PC-9 (cell line): ENCODE results near the gene CBY1.

Source experiments
- EZH2 ChIP-seq: fragments of 200-600 bp; sonication (generic); IDR thresholded peaks from 2 replicates; pipeline ENCODE4 v1.8.0; 2017; ENCODE audit warnings: antibody characterized with exemption, low read depth
- TF ChIP-seq, protein P1 (sequence below): fragments of 200-600 bp; sonication (generic); conservative IDR thresholded peaks from 2 replicates; pipeline ENCODE4 v1.6.1; 2017; ENCODE audit warnings: mixed run types, antibody characterized with exemption, mild to moderate bottlenecking, moderate library complexity

DNA sequence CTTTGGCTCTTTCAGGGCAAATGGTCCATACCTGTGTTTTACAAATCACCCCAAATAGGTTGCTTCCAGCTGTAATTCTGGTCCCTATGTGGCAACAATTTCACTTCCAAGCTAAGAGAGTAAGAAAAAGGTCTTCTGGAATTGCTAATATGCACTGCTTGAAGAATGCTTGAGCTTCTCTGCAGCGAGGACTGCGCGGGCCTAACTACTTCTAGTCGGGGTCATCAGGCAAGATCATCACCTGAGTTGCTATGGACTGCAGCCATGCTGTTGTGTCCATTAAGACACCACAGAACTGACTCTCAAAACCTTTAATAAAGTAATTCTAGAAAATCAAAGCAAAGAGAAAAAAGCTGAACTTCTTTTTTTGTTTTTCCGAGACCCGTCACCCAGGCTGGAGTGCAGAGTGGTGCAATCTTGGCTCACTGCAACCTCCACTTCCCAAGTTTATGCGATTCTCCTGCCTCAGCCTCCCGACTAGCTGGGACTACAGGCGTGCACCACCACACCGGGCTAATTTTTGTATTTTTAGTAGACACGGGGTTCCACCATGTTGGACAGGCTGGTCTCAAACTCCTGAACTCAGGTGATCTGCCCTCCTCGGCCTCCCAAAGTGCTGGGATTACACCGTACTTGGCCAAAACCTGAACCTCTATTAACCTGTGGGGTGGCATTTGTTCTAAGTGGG lies 42.1 kb downstream of the CBY1 start:
- TF ChIP-seq, protein P1, sequence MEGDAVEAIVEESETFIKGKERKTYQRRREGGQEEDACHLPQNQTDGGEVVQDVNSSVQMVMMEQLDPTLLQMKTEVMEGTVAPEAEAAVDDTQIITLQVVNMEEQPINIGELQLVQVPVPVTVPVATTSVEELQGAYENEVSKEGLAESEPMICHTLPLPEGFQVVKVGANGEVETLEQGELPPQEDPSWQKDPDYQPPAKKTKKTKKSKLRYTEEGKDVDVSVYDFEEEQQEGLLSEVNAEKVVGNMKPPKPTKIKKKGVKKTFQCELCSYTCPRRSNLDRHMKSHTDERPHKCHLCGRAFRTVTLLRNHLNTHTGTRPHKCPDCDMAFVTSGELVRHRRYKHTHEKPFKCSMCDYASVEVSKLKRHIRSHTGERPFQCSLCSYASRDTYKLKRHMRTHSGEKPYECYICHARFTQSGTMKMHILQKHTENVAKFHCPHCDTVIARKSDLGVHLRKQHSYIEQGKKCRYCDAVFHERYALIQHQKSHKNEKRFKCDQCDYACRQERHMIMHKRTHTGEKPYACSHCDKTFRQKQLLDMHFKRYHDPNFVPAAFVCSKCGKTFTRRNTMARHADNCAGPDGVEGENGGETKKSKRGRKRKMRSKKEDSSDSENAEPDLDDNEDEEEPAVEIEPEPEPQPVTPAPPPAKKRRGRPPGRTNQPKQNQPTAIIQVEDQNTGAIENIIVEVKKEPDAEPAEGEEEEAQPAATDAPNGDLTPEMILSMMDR, result no peak
- no peak for TF ChIP-seq EZH2
